ENCODE results near the gene EDN1. TPM values are rescaled to one million over a fixed set of nuclear protein-coding genes. Genes with fewer than 3 reads are reported as not detected.
A peak's percentile ranks its signal among the peaks of the same experiment; 100 is the strongest.

Gene EDN1
- polyA plus RNA-seq, 6 donors from 2014 or later: 0.13 to 0.27 (median 0.16) TPM; not detected in 3

DNA sequence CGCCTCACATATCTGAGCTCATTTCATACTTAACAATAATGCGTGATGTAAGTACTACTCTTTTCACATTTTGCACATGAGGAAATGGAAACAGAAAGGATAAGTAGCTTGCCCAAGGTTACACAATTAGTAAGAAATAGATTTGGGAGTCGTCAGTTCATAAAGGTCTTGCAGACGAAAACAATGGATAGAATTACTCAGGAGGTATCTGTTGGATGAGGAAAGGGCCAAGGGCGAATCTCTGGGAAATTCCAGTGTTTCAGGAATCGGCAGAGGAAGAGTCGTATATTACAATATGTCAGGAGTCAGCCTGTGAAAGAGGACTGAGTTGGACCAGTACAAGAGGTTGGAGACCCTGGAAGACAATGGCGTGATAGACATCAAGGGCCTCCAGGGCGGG is 12.8 kb upstream of the EDN1 start:
- DNase-seq (no peak), ATAC-seq (ENCODE audit: low read depth in 2 of 2) (no peak)
- Mint-ChIP-seq H3K27ac (no peak overlapping the region), H3K36me3 (peaks cover 1 to 4% of the 10 kb centered on the region in 2 donors), H3K27me3 (peaks cover 0 to 8% (median 6%) of the 10 kb centered on the region in 3 donors), H3K9me3 (peaks cover 0 to 6% (median 0%) of the 10 kb centered on the region in 7 donors), H3K4me3 (no peak overlapping the region), H3K4me1 (peaks cover 3 to 7% (median 4%) of the 10 kb centered on the region in 3 donors)

DNA sequence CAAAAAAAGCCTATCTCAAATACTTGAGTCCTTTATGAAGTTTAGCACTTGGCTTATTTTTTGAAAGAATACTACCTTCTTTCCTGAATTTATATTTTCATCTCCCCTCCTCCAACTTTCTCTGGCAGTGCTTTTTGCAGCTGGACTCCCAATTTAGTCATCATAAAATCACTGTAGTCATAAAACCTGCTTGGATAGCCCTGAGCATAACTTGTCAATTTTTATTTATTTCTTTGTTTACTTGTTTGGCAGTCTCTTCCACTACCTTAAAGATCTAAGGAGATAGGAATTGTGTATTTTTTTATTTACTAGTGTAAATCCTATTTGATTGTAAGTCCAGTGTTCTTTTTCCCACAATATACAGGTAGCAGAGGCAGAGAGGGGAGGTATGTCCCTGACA is 11.2 kb upstream of the EDN1 start:
- Mint-ChIP-seq H3K27ac (peak overlapping the region in 1 of 6 donors; percentile 31), H3K9me3 (no peaks in the 10 kb centered on the region), H3K27me3 (peaks cover 0 to 19% (median 9%) of the 10 kb centered on the region in 3 donors), H3K36me3 (peaks cover 0 to 4% of the 10 kb centered on the region in 2 donors), H3K4me3 (no peak overlapping the region), H3K4me1 (peaks cover 3 to 7% (median 4%) of the 10 kb centered on the region in 3 donors)
- DNase-seq (no peak), ATAC-seq (ENCODE audit: low read depth in 2 of 2) (no peak)

DNA sequence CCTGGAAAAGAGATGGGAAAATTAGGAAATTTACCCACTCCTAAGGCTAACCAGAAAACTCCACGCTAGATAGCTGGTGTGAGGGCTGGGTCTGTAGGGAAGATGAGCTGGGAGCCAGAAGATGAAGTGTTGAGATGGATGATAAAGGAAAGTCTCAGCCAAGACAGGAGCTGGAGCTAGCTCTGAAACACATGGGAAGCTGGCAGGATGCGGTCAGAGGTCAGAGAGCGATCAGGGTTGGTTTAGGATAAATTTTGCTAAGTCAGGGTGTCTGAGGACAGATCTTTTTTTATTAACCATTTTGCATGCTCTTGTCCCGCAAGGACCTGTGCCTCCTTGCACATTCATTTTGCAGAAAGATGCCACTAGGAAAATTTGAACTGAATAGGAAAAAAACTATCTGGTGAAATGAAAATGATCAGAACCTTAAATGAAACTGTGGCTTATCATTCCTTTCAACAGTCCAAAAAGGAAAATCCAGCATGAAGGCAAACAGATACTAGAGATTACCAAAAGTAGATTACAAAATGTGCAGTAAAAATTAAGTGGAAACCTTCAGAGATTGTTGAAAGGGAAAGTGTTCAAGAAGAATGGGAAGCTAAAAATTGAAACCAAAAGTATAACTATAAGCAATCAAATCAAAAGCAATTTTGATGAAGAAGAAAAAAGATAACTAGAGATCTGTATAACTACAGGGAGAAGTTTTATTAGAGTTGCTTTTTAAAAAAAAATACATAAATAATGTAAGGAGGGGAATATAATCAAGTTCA is 10.7 kb upstream of the EDN1 start:
- Mint-ChIP-seq H3K27me3 (peaks cover 0 to 23% (median 9%) of the 10 kb centered on the region in 3 donors), H3K9me3 (no peaks in the 10 kb centered on the region), H3K4me1 (peaks cover 3 to 7% (median 4%) of the 10 kb centered on the region in 3 donors), H3K27ac (peak overlapping the region in 2 of 6 donors; percentile 47 to 68), H3K36me3 (peaks cover 0 to 4% of the 10 kb centered on the region in 2 donors), H3K4me3 (peak overlapping the region in 1 of 8 donors; percentile 22)
- DNase-seq (no peak), ATAC-seq (ENCODE audit: low read depth in 2 of 2) (no peak)

DNA sequence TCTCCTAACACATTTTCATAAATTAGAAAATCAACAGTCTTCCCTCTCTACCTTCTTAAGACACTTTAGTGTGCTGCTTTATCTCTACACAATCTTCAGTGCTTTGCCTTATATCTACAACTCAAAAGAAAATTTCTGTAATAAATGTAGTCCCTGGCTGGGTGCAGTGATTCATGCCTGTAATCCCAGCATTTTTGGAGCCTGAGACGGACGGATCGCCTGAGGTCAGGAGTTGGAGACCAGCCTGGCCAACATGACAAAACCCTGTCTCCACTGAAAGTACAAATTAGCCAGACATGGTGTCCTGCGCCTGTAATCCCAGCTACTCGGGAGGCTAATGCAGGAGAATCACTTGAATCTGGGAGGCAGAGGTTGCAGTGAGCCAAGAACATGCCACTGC is 9.7 kb upstream of the EDN1 start:
- Mint-ChIP-seq H3K36me3 (peaks cover 0 to 4% of the 10 kb centered on the region in 2 donors), H3K4me3 (no peak overlapping the region), H3K27ac (peak overlapping the region in 1 of 6 donors; percentile 40), H3K4me1 (peaks cover 3 to 7% (median 4%) of the 10 kb centered on the region in 3 donors), H3K27me3 (peaks cover 0 to 23% (median 9%) of the 10 kb centered on the region in 3 donors), H3K9me3 (no peaks in the 10 kb centered on the region)
- ATAC-seq (ENCODE audit: low read depth in 2 of 2) (no peak), DNase-seq (no peak)

DNA sequence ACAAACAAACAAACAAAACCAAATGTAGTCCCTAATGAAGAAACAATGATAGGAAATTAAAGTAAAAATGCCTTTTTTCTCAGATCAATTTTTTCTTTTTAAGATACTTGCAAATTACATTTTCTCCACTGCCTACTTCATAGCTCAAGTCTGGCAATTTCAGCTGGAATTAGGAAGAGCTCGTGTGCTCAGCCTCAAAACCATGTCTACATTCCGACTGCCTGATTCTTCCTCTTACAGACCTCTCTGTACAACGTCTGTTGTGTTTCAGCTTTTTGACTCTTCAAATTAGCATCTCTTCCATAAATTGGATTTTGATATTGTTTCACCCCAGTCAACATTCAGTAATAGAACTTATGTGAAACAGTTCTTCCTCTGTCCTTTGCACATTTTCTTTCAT is 9.3 kb upstream of the EDN1 start:
- Mint-ChIP-seq H3K27me3 (peaks cover 0 to 23% (median 9%) of the 10 kb centered on the region in 3 donors), H3K4me1 (peaks cover 3 to 7% (median 4%) of the 10 kb centered on the region in 3 donors), H3K36me3 (peaks cover 0 to 4% of the 10 kb centered on the region in 2 donors), H3K4me3 (no peak overlapping the region), H3K9me3 (no peaks in the 10 kb centered on the region), H3K27ac (peak overlapping the region in 1 of 6 donors; percentile 5)
- ATAC-seq (ENCODE audit: low read depth in 2 of 2) (no peak), DNase-seq (no peak)

DNA sequence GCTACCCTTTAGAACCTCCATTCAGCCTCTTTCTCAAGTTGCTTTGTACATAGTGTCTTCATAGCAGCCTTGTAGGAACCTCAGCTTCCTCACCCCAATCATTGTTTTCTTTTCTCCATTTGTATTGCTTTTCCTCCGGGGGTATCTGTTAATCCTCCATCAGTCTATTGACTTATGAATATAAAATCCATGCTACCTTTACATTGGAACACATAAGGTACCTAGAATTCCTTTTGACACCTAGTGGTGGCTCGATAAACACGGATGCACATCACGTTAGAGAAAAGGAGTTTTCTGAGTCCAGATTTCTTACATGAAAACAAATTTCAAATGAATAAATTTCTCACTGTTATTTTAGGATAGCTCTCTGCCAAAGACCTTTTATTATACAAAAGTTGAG is 6.3 kb upstream of the EDN1 start:
- Mint-ChIP-seq H3K4me3 (no peak overlapping the region), H3K27ac (no peak overlapping the region), H3K9me3 (no peaks in the 10 kb centered on the region), H3K27me3 (peaks cover 4 to 24% (median 9%) of the 10 kb centered on the region in 3 donors), H3K36me3 (no peaks in the 10 kb centered on the region), H3K4me1 (peaks cover 3 to 7% (median 6%) of the 10 kb centered on the region in 3 donors)
- DNase-seq (no peak), ATAC-seq (ENCODE audit: low read depth in 2 of 2) (no peak)

DNA sequence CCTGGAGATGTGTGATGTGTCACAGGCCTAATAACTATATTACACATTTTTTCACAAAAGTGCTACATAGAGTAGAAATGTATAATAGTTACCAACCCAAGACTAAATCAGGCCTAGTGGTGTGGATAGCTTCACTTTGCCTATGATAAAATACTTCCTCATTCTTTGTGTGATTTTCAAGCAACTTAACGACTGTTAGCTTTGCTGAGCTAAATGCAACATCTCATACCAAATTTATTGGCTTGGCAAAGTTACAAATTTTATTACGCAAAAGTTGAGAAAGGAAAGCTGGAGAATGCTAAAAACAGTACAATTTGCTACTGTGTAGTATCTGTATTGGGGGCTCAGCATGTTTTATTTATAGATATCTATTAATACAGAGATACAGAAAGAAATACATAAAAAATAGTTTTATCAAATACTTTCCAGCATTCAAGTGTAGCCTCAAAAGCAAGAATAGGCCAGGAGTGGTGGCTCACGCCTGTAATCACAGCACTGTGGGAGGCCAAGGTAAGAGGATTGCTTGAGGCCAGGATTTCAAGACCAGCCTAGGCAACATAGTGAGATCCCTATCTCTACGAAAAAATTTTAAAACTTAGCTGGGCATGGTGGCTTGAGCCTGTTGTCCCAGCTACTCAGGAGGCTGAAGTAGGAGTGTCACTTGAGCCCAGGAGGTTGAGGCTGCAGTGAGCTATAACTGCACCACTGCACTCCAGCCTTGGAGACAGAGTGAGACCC is 3.6 kb upstream of the EDN1 start:
- DNase-seq: no peak
- Mint-ChIP-seq H3K4me3 (peak overlapping the region in 1 of 8 donors; percentile 4), H3K9me3 (no peaks in the 10 kb centered on the region), H3K27ac (no peak overlapping the region), H3K36me3 (no peaks in the 10 kb centered on the region), H3K27me3 (peaks cover 19 to 38% (median 22%) of the 10 kb centered on the region in 3 donors), H3K4me1 (peaks cover 14 to 19% (median 17%) of the 10 kb centered on the region in 3 donors)
- ATAC-seq (ENCODE audit: low read depth in 2 of 2): no peak

DNA sequence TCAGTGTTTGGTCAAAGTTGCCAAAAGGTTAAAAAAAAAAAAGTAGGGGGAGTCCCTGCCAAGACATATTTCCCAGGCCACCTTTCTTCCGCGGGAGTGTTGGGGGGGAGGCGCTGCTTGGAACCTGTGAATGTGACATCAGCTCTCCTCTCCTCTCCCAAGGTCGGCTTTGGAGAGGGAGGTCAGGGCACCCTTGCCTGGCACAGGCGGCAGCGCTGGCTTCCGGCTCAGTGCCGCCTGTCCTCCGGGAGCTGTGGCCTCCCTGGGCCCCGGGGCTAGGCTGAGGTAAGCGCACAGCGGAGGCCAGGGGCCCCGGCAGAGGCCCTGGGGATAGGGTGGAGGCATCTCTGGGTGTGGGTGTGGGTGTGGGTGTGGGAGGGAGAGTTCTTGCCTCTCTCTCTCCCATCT is 1.9 kb upstream of the EDN1 start:
- DNase-seq: no peak
- no peak overlapping the region for H3K27ac Mint-ChIP-seq
- peak overlapping the region in 1 of 8 donors; percentile 33 for H3K4me3 Mint-ChIP-seq
- no peak for ATAC-seq (ENCODE audit: low read depth in 2 of 2)
- H3K36me3 Mint-ChIP-seq: no peaks in the 10 kb centered on the region
- peaks cover 32 to 42% (median 35%) of the 10 kb centered on the region in 3 donors for H3K27me3 Mint-ChIP-seq
- H3K9me3 Mint-ChIP-seq: no peaks in the 10 kb centered on the region
- H3K4me1 Mint-ChIP-seq: peaks cover 17 to 19% (median 17%) of the 10 kb centered on the region in 3 donors

DNA sequence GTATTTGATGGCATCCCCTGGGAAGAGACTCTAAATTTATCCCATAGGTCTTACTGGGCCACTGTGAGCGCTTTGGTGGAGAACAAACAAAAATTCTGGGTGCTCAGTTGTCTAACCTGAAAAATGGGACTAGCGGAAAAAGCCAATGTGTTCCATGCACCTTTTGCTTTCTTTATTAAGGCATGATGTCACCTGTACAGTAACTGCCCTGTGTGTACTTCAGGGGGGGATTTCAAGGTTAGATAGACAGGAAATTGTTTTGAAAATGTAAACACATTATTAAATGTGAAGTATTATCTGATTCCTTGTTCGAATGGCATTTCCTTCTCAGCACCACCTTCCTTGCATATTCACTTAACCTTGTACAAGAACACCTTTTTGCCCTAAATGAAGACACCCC is 1.2 kb upstream of the EDN1 start:
- H3K27ac Mint-ChIP-seq: no peak overlapping the region
- H3K4me3 Mint-ChIP-seq: peak overlapping the region in 6 of 8 donors; percentile 79 to 93 (median 88)
- peaks cover 34 to 42% (median 42%) of the 10 kb centered on the region in 3 donors for H3K27me3 Mint-ChIP-seq
- no peak for DNase-seq
- no peak for ATAC-seq (ENCODE audit: low read depth in 2 of 2)
- no peaks in the 10 kb centered on the region for H3K36me3 Mint-ChIP-seq
- no peaks in the 10 kb centered on the region for H3K9me3 Mint-ChIP-seq
- H3K4me1 Mint-ChIP-seq: peaks cover 17 to 19% (median 17%) of the 10 kb centered on the region in 3 donors

DNA sequence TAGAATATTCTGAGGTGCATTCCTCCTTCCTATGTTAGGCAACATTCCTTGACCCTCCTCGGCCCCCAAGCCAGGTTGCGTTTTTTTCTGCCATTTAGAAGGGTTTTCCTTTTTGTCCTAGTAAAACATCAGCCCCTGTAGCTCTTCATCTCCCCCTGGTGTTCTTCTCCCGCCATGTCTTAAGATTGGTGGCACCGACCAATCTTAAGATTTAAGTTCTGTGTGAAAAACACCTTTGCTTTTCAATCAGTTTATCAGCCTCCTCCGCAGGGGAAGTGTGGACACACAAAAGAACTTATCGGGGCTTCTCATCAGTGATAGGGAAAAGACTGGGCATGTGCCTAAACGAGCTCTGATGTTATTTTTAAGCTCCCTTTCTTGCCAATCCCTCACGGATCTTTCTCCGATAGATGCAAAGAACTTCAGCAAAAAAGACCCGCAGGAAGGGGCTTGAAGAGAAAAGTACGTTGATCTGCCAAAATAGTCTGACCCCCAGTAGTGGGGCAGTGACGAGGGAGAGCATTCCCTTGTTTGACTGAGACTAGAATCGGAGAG is 719 bp upstream of the EDN1 start:
- DNase-seq (peak; percentile 38), ATAC-seq (ENCODE audit: low read depth in 2 of 2) (peak; percentile 41 to 48)
- Mint-ChIP-seq H3K36me3 (no peaks in the 10 kb centered on the region), H3K27ac (peak overlapping the region in 2 of 6 donors; percentile 19 to 33), H3K4me1 (peaks cover 17 to 19% (median 17%) of the 10 kb centered on the region in 3 donors), H3K4me3 (peak overlapping the region; percentile 79 to 95 (median 88)), H3K27me3 (peaks cover 37 to 48% (median 43%) of the 10 kb centered on the region in 3 donors), H3K9me3 (no peaks in the 10 kb centered on the region)

DNA sequence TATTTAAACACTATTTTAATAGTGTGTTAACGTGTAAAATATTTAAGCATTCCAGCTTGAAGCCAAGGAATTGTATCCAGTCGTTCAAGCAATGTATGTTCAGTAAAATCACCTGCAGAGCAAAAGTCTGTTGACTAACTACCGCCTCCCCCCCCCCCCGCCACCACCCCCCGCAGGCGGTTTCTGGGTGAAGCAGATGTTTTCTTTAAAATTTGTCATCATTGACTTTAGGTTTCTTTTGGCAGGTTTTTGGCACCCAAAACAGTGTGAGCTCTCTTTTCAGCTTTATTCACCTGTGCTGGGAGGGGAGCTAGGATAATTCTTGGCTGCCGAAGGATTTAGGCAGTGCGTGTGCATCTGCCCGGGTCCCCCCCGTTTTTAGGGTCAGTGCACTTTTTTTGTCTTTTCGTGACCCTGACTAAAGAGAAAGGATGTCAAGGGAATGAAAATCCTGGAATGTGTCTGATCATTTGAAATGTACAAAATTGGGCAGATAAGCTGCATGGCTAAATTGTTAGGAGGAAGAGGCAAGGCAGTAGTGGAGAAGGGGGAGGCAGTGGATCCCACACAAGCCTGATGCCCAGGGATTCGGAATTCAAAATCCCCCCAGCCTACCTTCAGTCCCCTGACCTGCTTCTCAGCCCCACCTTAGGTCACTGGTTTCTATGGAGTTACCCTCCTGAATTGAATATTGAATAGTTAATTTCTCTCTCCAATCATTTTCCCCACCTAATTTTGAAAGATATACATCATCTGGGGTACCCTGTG is 1.1 kb downstream of the EDN1 start:
- Mint-ChIP-seq H3K4me3 (peak overlapping the region in 5 of 8 donors; percentile 14 to 60 (median 26)), H3K27me3 (peaks cover 40 to 48% (median 45%) of the 10 kb centered on the region in 3 donors), H3K36me3 (peaks cover 0 to 9% of the 10 kb centered on the region in 2 donors), H3K27ac (peak overlapping the region in 2 of 6 donors; percentile 21 to 49), H3K4me1 (peaks cover 17 to 19% (median 17%) of the 10 kb centered on the region in 3 donors), H3K9me3 (no peaks in the 10 kb centered on the region)
- DNase-seq (no peak), ATAC-seq (ENCODE audit: low read depth in 2 of 2) (no peak)

DNA sequence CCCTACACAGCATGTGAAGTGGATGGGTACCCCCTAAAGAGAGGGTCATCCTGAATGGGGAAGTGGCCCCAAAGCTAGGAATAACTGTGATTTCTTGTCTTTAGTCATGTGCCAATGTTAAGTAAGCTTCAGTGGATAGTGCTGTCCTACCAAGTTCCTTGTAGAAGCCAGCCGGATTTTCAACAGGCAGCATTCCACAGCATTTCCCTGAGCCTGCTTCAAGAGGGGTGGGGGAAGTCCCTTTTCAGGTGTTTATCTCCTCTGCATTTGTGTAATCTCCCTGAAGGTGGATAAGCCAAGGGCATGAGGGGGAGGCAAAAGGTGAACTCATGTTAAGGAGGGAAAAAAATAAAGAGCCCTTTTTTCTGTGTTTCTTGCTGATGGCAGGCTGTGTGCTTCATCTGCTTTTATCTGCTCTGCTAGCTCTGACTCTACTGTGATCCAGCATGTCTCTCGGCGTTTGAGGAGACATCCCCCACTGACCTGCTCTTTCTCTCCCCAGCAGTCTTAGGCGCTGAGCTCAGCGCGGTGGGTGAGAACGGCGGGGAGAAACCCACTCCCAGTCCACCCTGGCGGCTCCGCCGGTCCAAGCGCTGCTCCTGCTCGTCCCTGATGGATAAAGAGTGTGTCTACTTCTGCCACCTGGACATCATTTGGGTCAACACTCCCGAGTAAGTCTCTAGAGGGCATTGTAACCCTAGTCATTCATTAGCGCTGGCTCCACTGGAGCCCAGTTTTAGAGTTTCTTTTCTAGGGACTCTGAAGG is 1.9 kb downstream of the EDN1 start:
- peaks cover 17 to 19% (median 17%) of the 10 kb centered on the region in 3 donors for H3K4me1 Mint-ChIP-seq
- peaks cover 0 to 10% of the 10 kb centered on the region in 2 donors for H3K36me3 Mint-ChIP-seq
- H3K9me3 Mint-ChIP-seq: no peaks in the 10 kb centered on the region
- H3K27me3 Mint-ChIP-seq: peaks cover 40 to 48% (median 45%) of the 10 kb centered on the region in 3 donors
- DNase-seq: no peak
- ATAC-seq (ENCODE audit: low read depth in 2 of 2): no peak
- peak overlapping the region in 5 of 8 donors; percentile 14 to 64 (median 55) for H3K4me3 Mint-ChIP-seq
- H3K27ac Mint-ChIP-seq: peak overlapping the region in 2 of 6 donors; percentile 21 to 49

Measured in naive B cell (primary cell).